HCT116 (cell line): ENCODE results near the gene MAPKAPK5. TPM values are rescaled to one million over a fixed set of nuclear protein-coding genes. Genes with fewer than 3 reads are reported as not detected.

Experiments used
- ATAC-seq: fragments of 200-7000 bp; cut with Tn5 transposase; 2 replicates; pipeline ENCODE4 v1.9.1; 2020; ENCODE audit warnings: mild to moderate bottlenecking, moderate library complexity
- BruUV-seq: library from RNA; stranded (reverse); fragments of 400-500 nt; replicated peaks from 2 replicates; lab custom pipeline; 2021; lab: Mats Ljungman, UMichigan
- CTCF ChIA-PET: fragments of 300-600 bp; sonication (Branson Sonifier 250); formaldehyde crosslinking; loops from one replicate; lab custom pipeline; 2021; ENCODE audit warnings: antibody characterized with exemption; lab: Charles Lee
- POLR2A ChIA-PET: fragments of 300-600, 350-600 bp; sonication (Branson Sonifier 250); formaldehyde crosslinking; loops from one replicate; lab custom pipeline; 2021; ENCODE audit warnings: antibody characterized with exemption; lab: Charles Lee
- RAD21 ChIA-PET, 2 experiments: fragments of 300-600 bp; sonication (Branson Sonifier 250); formaldehyde crosslinking; loops; one replicate each; lab custom pipeline; 2023; ENCODE audit warnings: low total read pairs in 2 of 2; ENCODE audit not compliant: uncharacterized antibody in 2 of 2, unreplicated experiment in 2 of 2, low non-redundant PET in 1 of 2; lab: Charles Lee
- DNase-seq: peaks from one replicate; pipeline ENCODE4 v3.0.0-alpha.2; 2010; ENCODE audit warnings: low read depth, low spot score
- H2AFZ ChIP-seq: fragments of 200-600 bp; shearing (Covaris generic), sonication (generic); 2 replicates; pipeline ENCODE4 v1.6.1; 2017; ENCODE audit warnings: low read depth, mixed run types, mixed read lengths, antibody characterized with exemption, low read length; ENCODE audit not compliant: poor library complexity, severe bottlenecking
- H3K27ac ChIP-seq: 2 replicates; pipeline ENCODE4 v1.5.1; 2012; ENCODE audit warnings: low read depth, low read length
- H3K27me3 ChIP-seq: fragments of 200-600 bp; sonication (generic); 2 replicates; pipeline ENCODE4 v1.6.1; 2016; ENCODE audit warnings: mixed run types, low read length, mixed read lengths; ENCODE audit not compliant: insufficient read depth
- H3K36me3 ChIP-seq, 2 experiments: fragments of 200-500 bp in 1 of 2; fragments of 200-600 bp in 1 of 2; sonication (Bioruptor generic) in 1 of 2; sonication (generic) in 1 of 2; 2 replicates each; pipeline versions ENCODE4 v1.5.1 to v1.6.1; 2014 to 2016; ENCODE audit warnings: low read length in 2 of 2, inconsistent platforms in 1 of 2, mixed read lengths in 1 of 2, mixed run types in 1 of 2; ENCODE audit not compliant: insufficient read depth in 2 of 2, control insufficient read depth in 1 of 2
- H3K4me1 ChIP-seq, 2 experiments: fragments of 200-600 bp in 1 of 2; sonication (generic) in 1 of 2; 2 replicates each; pipeline versions ENCODE4 v1.5.1 to v1.6.1; 2012 to 2017; ENCODE audit warnings: low read length in 2 of 2, inconsistent platforms in 1 of 2, mild to moderate bottlenecking in 1 of 2, mixed read lengths in 1 of 2, mixed run types in 1 of 2, moderate library complexity in 1 of 2; ENCODE audit not compliant: insufficient read depth in 2 of 2, control insufficient read depth in 1 of 2
- H3K4me2 ChIP-seq: fragments of 200-600 bp; sonication (generic); 2 replicates; pipeline ENCODE4 v1.6.1; 2017; ENCODE audit warnings: mixed run types, low read length, mixed read lengths
- H3K4me3 ChIP-seq, 2 experiments: fragments of 200-600 bp in 1 of 2; sonication (generic) in 1 of 2; replicated peaks in 1 of 2; 2 replicates each; pipeline ENCODE4 v1.5.1; 2011 to 2016; ENCODE audit warnings: low read length in 2 of 2, control low read depth in 1 of 2, low read depth in 1 of 2, mild to moderate bottlenecking in 1 of 2, mixed read lengths in 1 of 2, mixed run types in 1 of 2
- H3K79me2 ChIP-seq: fragments of 200-600 bp; sonication (generic); 2 replicates; pipeline ENCODE4 v1.6.1; 2017; ENCODE audit warnings: mild to moderate bottlenecking, mixed run types, low read length, moderate library complexity, mixed read lengths; ENCODE audit not compliant: insufficient read depth
- H3K9ac ChIP-seq: fragments of 200-600 bp; sonication (generic); 2 replicates; pipeline ENCODE4 v1.6.1; 2016; ENCODE audit warnings: low read length, mixed read lengths
- H3K9me2 ChIP-seq: fragments of 200-600 bp; sonication (generic), shearing (Covaris generic); 2 replicates; pipeline ENCODE4 v1.6.1; 2017; ENCODE audit warnings: mixed run types, mild to moderate bottlenecking, moderate library complexity; ENCODE audit not compliant: insufficient read depth
- H3K9me3 ChIP-seq, 2 experiments: fragments of 200-500 bp in 1 of 2; fragments of 200-600 bp in 1 of 2; sonication (Bioruptor generic) in 1 of 2; sonication (generic) in 1 of 2; 2 replicates each; pipeline ENCODE4 v1.6.1; 2014 to 2017; ENCODE audit warnings: low read length in 2 of 2, mixed read lengths in 2 of 2, inconsistent platforms in 1 of 2, low read depth in 1 of 2, mild to moderate bottlenecking in 1 of 2, mixed run types in 1 of 2, moderate library complexity in 1 of 2; ENCODE audit not compliant: control insufficient read depth in 1 of 2, insufficient read depth in 1 of 2
- H4K20me1 ChIP-seq: fragments of 200-600 bp; sonication (generic), shearing (Covaris generic); 2 replicates; pipeline ENCODE4 v1.6.1; 2017; ENCODE audit warnings: mixed run types, mild to moderate bottlenecking, moderate library complexity; ENCODE audit not compliant: insufficient read depth
- CEBPB ChIP-seq: IDR thresholded peaks from 2 replicates; pipeline ENCODE4 v1.6.1; 2012; ENCODE audit warnings: low read depth
- ELF1 ChIP-seq: IDR thresholded peaks from 2 replicates; pipeline ENCODE4 v1.6.1; 2012; ENCODE audit warnings: low read depth, borderline replicate concordance
- JUND ChIP-seq: IDR thresholded peaks from 2 replicates; pipeline ENCODE4 v1.6.1; 2012
- RAD21 ChIP-seq: IDR thresholded peaks from 2 replicates; pipeline ENCODE4 v1.6.1; 2012; ENCODE audit warnings: low read depth, mild to moderate bottlenecking
- YY1 ChIP-seq: IDR thresholded peaks from 2 replicates; pipeline ENCODE4 v1.6.1; 2011; ENCODE audit warnings: low read length, low read depth, moderate library complexity, mild to moderate bottlenecking; ENCODE audit not compliant: insufficient replicate concordance; ENCODE audit errors: extremely low read depth
- ZBTB33 ChIP-seq: IDR thresholded peaks from 2 replicates; pipeline ENCODE4 v1.6.1; 2011; ENCODE audit warnings: mild to moderate bottlenecking, low read length, moderate library complexity; ENCODE audit not compliant: insufficient replicate concordance; ENCODE audit errors: extremely low read depth
- ZNF274 ChIP-seq: fragments of 200-500 bp; sonication (Bioruptor generic); IDR thresholded peaks from 2 replicates; pipeline ENCODE4 v1.6.1; 2014; ENCODE audit warnings: mild to moderate bottlenecking, low read depth, low read length, inconsistent platforms
- intact Hi-C: fragments of 100-400 bp; cut with micrococcal nuclease; formaldehyde crosslinking; loops from 2 replicates; pipeline ENCODE4 v1.10.0; 2022
- total RNA-seq: library from RNA; stranded (reverse); gene quantifications from one replicate; pipeline ENCODE4 v1.2.1, GENCODE V29; 2021; ENCODE audit not compliant: unreplicated experiment
- TF ChIP-seq, protein P1 (sequence below), 3 experiments: fragments of 200-600 bp in 1 of 3; sonication (generic) in 1 of 3; IDR thresholded peaks in 2 of 3; conservative IDR thresholded peaks in 1 of 3; 2 replicates each; pipeline ENCODE4 v1.5.1; 2012 to 2017; ENCODE audit warnings: low read depth in 2 of 3, low read length in 2 of 3, antibody characterized with exemption in 1 of 3, borderline replicate concordance in 1 of 3, control low read depth in 1 of 3, mild to moderate bottlenecking in 1 of 3, mixed read lengths in 1 of 3, mixed run types in 1 of 3, moderate library complexity in 1 of 3; ENCODE audit not compliant: insufficient read depth in 1 of 3

The MAPKAPK5 gene
- total RNA-seq, 1 experiment from 2014 or later, result 57.9 TPM

DNA sequence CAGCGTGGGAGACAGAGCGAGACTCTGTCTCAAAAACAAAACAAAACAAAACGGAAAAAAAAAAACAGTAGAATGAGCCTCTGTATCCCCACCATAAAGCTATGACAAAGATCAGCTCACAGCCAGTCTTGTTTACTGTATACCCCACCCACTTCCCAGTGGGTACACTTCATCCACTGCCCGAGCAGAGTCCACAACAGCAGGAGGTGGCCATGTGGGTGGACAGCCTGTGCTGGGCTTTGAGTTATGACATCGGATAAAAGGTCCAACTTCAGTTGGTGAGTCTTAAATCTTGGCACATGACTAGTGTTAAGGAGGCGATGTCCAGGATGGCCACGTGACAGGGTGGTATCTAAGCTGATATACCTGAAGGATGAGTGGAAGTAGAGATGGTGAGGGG lies 34.8 kb upstream of the MAPKAPK5 start (continued):
- no peak for TF ChIP-seq ZNF274
- no peak for TF ChIP-seq ZBTB33
- TF ChIP-seq ELF1, result no peak

DNA sequence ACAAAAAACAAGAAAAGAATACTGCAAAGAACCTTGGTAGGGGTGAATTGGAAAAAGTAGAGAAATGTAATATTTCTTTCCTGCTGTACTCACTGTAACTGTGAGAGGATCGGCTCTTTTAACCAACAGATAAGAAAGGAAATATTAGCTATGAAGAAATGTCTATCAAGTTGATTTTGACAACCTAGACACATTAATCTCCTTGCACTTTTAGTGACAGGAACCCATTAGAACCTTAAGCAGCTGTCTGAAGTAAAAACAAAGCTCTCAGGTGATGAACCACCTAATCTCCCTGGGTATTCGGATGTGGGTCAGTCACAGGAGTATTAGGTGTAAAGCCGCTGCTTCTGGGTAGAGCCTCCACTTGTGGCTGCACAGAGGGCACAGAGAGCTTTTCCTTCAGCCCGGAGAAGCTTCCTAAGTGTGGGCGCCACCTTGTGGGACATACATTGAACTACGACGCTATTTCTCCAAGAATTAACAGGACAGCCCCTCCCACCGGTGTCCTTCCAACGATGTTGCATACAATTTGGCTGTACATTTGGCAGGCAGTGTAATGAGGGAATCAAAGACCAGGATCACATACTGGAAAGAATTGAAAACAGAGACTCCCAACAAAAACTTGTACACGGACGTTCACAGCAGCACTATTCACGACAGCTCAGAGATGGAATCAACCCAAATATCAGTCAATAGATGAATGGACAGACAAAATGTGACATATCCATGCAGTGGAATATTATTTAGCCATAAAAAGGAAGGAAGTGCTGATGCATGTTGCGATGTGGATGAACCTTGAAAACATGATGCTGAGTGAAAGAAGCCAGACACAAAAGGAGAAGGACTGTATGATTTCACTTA lies 28.9 kb upstream of the MAPKAPK5 start:
- Histone ChIP-seq H3K9me3 (no peaks in the 10 kb centered on the region), H3K9ac (no peak overlapping the region), H3K27me3 (no peaks in the 10 kb centered on the region), H3K4me2 (peak overlapping the region; percentile 24; the same call in 1 of the 2 replicates), H3K4me3 (no peak overlapping the region), H3K9me2 (no peaks in the 10 kb centered on the region), H3K4me1 (peaks cover 0 to 6% of the 10 kb centered on the region in 2 experiments; a peak in 2 of 4 replicates), H3K36me3 (no peaks in the 10 kb centered on the region), H3K79me2 (no peaks in the 10 kb centered on the region)
- ChIA-PET RAD21 (interaction anchor here in 1 of 2 experiments (1.2 to 1.4 kb wide), 2 partner anchors 59 to 60 kb away, joined by 5 read pairs; no protein-coding TSS in a partner anchor), POLR2A (no interaction called here), CTCF (interaction anchor here (0.6 to 1.8 kb wide), 16 partner anchors 8 to 575 kb away, joined by 3 to 42 read pairs (median 4); partner anchors contain the start of genes BRAP and MAPKAPK5)
- peak; percentile 98 for ATAC-seq
- intact Hi-C loops, result loop anchor here (1.0 to 5.0 kb wide), 3 partner anchors 60 to 416 kb away; no protein-coding TSS in a partner anchor
- no TSS peak for BruUV-seq
- TF ChIP-seq YY1 (peak; percentile 45), CEBPB (no peak), JUND (no peak), RAD21 (peak; percentile 87), ELF1 (no peak)
- TF ChIP-seq, protein P1, sequence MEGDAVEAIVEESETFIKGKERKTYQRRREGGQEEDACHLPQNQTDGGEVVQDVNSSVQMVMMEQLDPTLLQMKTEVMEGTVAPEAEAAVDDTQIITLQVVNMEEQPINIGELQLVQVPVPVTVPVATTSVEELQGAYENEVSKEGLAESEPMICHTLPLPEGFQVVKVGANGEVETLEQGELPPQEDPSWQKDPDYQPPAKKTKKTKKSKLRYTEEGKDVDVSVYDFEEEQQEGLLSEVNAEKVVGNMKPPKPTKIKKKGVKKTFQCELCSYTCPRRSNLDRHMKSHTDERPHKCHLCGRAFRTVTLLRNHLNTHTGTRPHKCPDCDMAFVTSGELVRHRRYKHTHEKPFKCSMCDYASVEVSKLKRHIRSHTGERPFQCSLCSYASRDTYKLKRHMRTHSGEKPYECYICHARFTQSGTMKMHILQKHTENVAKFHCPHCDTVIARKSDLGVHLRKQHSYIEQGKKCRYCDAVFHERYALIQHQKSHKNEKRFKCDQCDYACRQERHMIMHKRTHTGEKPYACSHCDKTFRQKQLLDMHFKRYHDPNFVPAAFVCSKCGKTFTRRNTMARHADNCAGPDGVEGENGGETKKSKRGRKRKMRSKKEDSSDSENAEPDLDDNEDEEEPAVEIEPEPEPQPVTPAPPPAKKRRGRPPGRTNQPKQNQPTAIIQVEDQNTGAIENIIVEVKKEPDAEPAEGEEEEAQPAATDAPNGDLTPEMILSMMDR (IDR thresholded peaks at IDR 0.05 in 2 of 3, conservative IDR thresholded peaks at IDR 0.05 in 1 of 3; ENCODE audit: borderline replicate concordance in 1 of 3, insufficient read depth in 1 of 3, low read depth in 2 of 3, low read length in 2 of 3), result peak; percentile 78 to 88 (median 82)
- TF ChIP-seq, all 23 proteins: peak for 3
- peak overlapping the region; percentile 87 for H2AFZ ChIP-seq
- DNase-seq, result peak; percentile 76
- H4K20me1 ChIP-seq, result no peaks in the 10 kb centered on the region
- H3K27ac ChIP-seq, result no peak overlapping the region
